ENCODE measurements around the gene DAO. TPM values are rescaled to one million over a fixed set of nuclear protein-coding genes. Genes with fewer than 3 reads are reported as not detected.

The DAO gene
- total and polyA plus RNA-seq, 2 of the 4 experiments (the other 2 are of a cell fraction) = not detected

DNA sequence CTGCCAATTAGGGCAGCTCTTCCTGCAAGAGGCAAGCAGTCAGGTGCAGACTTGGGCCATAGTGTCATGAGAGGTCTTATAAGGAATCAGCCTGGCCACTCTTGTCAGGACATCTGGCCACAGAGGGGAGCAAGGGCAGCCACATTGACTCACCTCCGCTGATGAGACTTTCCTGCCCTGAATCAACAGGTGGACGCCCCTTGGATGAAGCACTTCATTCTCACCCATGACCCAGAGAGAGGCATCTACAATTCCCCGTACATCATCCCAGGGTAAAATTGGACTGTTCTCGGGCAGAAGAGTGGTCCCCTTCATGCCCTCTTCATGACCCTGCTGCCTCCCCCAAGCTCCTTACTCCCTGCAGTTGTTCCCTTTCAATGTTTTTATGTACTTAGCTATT, 16.9 kb downstream of the DAO start:
- intact Hi-C loops (cut with micrococcal nuclease) = no loop called here
- no peak overlapping the region for H2BK20ac ChIP-seq (ENCODE audit: low read depth, low read length)
- H2AK5ac ChIP-seq (ENCODE audit: low read depth, low read length) = no peak overlapping the region
- H3K79me1 ChIP-seq (ENCODE audit: low read depth in 1 of 2, low read length in 2 of 2) = no peaks in the 10 kb centered on the region
- no peak overlapping the region for H2BK120ac ChIP-seq (ENCODE audit: low read depth, low read length)
- no peak overlapping the region for H2BK5ac ChIP-seq (ENCODE audit: low read depth, low read length, poor library complexity, severe bottlenecking)
- no peak overlapping the region for H3K23ac ChIP-seq (ENCODE audit: low read depth, low read length)
- no peak overlapping the region for H4K8ac ChIP-seq (ENCODE audit: low read depth in 2 of 2, low read length in 2 of 2)
- H3K4me2 ChIP-seq (ENCODE audit: low read depth, low read length) = no peak overlapping the region
- H3K4ac ChIP-seq (ENCODE audit: low read depth, low read length) = no peak overlapping the region
- H3K18ac ChIP-seq (ENCODE audit: low read depth, low read length) = no peak overlapping the region
- no peak overlapping the region for H3K9ac ChIP-seq (ENCODE audit: low read depth, low read length)
- no peak overlapping the region for H4K91ac ChIP-seq (ENCODE audit: insufficient read depth, low read depth, low read length)
- DNase-seq = no peak
- no peak for ATAC-seq (ENCODE audit: low read depth)
- POLR2A ChIA-PET (ENCODE audit: unreplicated experiment) = no interaction called here
- H3K4me3 ChIP-seq (ENCODE audit: insufficient read depth, low read depth, low read length) = no peak overlapping the region
- in situ Hi-C loops (cut with MboI; ENCODE audit: low sequenced_read_pairs) = no loop called here
- H3K56ac ChIP-seq (ENCODE audit: extremely low read depth, insufficient read depth, low read length) = no peak overlapping the region
- peaks cover 6% of the 10 kb centered on the region for H3K9me1 ChIP-seq (ENCODE audit: insufficient read depth, low read length)
- no CpG with 5 or more reads among the region's 4 CpGs for WGBS, 2 experiments (ENCODE audit: extremely low coverage in 2 of 2, insufficient read length in 1 of 2)
- H2AFZ ChIP-seq (replicated peaks; ENCODE audit: low read length, poor library complexity) = no peak overlapping the region
- H3K27me3 ChIP-seq (ENCODE audit: control insufficient read depth, insufficient read depth, low read length) = peaks cover 5% of the 10 kb centered on the region
- H2AK9ac ChIP-seq (replicated peaks; ENCODE audit: low read depth, low read length, poor library complexity) = no peak overlapping the region
- no TSS peak for BruUV-seq (replicated peaks)
- H4K20me1 ChIP-seq (ENCODE audit: insufficient read depth, low read length) = no peaks in the 10 kb centered on the region; the same call in 1 of the 2 replicates
- TF ChIP-seq CEBPB (IDR thresholded peaks at IDR 0.05; ENCODE audit: low read depth, low read length) = no peak
- no peak for TF ChIP-seq CHD1 (IDR thresholded peaks at IDR 0.05; ENCODE audit: low read depth, low read length)
- no peak for TF ChIP-seq RAD21 (IDR thresholded peaks at IDR 0.05; ENCODE audit: low read length)
- no peak for TF ChIP-seq POLR2A (IDR thresholded peaks at IDR 0.05; ENCODE audit: low read depth, low read length)
- no peak for TF ChIP-seq MXI1 (IDR thresholded peaks at IDR 0.05; ENCODE audit: borderline replicate concordance, low read depth, low read length)
- no peak for TF ChIP-seq MAZ (IDR thresholded peaks at IDR 0.05; ENCODE audit: borderline replicate concordance, low read depth, low read length)
- TF ChIP-seq, protein P1, sequence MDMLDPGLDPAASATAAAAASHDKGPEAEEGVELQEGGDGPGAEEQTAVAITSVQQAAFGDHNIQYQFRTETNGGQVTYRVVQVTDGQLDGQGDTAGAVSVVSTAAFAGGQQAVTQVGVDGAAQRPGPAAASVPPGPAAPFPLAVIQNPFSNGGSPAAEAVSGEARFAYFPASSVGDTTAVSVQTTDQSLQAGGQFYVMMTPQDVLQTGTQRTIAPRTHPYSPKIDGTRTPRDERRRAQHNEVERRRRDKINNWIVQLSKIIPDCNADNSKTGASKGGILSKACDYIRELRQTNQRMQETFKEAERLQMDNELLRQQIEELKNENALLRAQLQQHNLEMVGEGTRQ (IDR thresholded peaks at IDR 0.05; ENCODE audit: low read depth, low read length) = no peak
- TF ChIP-seq, protein P2, sequence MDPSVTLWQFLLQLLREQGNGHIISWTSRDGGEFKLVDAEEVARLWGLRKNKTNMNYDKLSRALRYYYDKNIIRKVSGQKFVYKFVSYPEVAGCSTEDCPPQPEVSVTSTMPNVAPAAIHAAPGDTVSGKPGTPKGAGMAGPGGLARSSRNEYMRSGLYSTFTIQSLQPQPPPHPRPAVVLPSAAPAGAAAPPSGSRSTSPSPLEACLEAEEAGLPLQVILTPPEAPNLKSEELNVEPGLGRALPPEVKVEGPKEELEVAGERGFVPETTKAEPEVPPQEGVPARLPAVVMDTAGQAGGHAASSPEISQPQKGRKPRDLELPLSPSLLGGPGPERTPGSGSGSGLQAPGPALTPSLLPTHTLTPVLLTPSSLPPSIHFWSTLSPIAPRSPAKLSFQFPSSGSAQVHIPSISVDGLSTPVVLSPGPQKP (IDR thresholded peaks at IDR 0.05; ENCODE audit: borderline replicate concordance, low read depth, low read length) = no peak
- no peak for TF ChIP-seq FOS (IDR thresholded peaks at IDR 0.05; ENCODE audit: low read depth, low read length)
- TF ChIP-seq SMC3 (IDR thresholded peaks at IDR 0.05; ENCODE audit: low read depth, low read length) = no peak
- TF ChIP-seq MAFK (IDR thresholded peaks at IDR 0.05; ENCODE audit: low read depth, low read length) = no peak
- TF ChIP-seq NFE2L2 (IDR thresholded peaks at IDR 0.05; ENCODE audit: low read depth, low read length) = no peak
- TF ChIP-seq RFX5 (IDR thresholded peaks at IDR 0.05; ENCODE audit: low read depth, low read length) = no peak
- TF ChIP-seq RCOR1 (IDR thresholded peaks at IDR 0.05; ENCODE audit: insufficient replicate concordance, low read length) = no peak
- TF ChIP-seq, protein P3, sequence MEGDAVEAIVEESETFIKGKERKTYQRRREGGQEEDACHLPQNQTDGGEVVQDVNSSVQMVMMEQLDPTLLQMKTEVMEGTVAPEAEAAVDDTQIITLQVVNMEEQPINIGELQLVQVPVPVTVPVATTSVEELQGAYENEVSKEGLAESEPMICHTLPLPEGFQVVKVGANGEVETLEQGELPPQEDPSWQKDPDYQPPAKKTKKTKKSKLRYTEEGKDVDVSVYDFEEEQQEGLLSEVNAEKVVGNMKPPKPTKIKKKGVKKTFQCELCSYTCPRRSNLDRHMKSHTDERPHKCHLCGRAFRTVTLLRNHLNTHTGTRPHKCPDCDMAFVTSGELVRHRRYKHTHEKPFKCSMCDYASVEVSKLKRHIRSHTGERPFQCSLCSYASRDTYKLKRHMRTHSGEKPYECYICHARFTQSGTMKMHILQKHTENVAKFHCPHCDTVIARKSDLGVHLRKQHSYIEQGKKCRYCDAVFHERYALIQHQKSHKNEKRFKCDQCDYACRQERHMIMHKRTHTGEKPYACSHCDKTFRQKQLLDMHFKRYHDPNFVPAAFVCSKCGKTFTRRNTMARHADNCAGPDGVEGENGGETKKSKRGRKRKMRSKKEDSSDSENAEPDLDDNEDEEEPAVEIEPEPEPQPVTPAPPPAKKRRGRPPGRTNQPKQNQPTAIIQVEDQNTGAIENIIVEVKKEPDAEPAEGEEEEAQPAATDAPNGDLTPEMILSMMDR (conservative IDR thresholded peaks at IDR 0.05; ENCODE audit: low read depth, low read length) = no peak
- no peak for TF ChIP-seq BHLHE40 (IDR thresholded peaks at IDR 0.05; ENCODE audit: low read depth, low read length)
- H4K5ac ChIP-seq (ENCODE audit: low read depth, low read length) = no peak overlapping the region
- H3K14ac ChIP-seq (replicated peaks; ENCODE audit: low read depth, low read length) = no peak overlapping the region
- dilution Hi-C loops (cut with HindIII; ENCODE audit: low sequenced_read_pairs, unreplicated experiment) = no loop called here
- no peak overlapping the region for H2BK15ac ChIP-seq (ENCODE audit: low read depth, low read length)
- no peaks in the 10 kb centered on the region for H3K9me3 ChIP-seq (ENCODE audit: control insufficient read depth, insufficient read depth, low read length)
- H3K4me1 ChIP-seq (ENCODE audit: control insufficient read depth, insufficient read depth, low read length) = no peaks in the 10 kb centered on the region
- no peak overlapping the region for H3K27ac ChIP-seq (ENCODE audit: insufficient read depth, low read length)
- CTCF ChIA-PET = interaction anchor here (0.6 kb wide), 1 partner anchor 541 kb away, joined by 3 read pairs; no protein-coding TSS in a partner anchor
- no peaks in the 10 kb centered on the region for H3K36me3 ChIP-seq (ENCODE audit: control insufficient read depth, insufficient read depth, low read length)

Data from IMR-90 (cell line).